LNCaP clone FGC (cell line): ENCODE measurements around the gene ALDH1A1.

Source experiments
- DNase-seq: peaks from one replicate; pipeline ENCODE4 v3.0.0-alpha.2; 2011; ENCODE audit warnings: low read depth
- H3K4me3 ChIP-seq: 2 replicates; pipeline ENCODE4 v1.5.1; 2011; ENCODE audit warnings: mild to moderate bottlenecking, low read depth, low read length, control low read depth
- TF ChIP-seq, protein P1 (sequence below): IDR thresholded peaks from 2 replicates; pipeline ENCODE4 v1.5.1; 2012; ENCODE audit warnings: mild to moderate bottlenecking; ENCODE audit not compliant: control insufficient read depth, insufficient read depth; ENCODE audit errors: extremely low read depth

Gene ALDH1A1

GRCh38 chr9:72951520-72952380, 1.1 kb downstream of the ALDH1A1 start:
- TF ChIP-seq, protein P1, sequence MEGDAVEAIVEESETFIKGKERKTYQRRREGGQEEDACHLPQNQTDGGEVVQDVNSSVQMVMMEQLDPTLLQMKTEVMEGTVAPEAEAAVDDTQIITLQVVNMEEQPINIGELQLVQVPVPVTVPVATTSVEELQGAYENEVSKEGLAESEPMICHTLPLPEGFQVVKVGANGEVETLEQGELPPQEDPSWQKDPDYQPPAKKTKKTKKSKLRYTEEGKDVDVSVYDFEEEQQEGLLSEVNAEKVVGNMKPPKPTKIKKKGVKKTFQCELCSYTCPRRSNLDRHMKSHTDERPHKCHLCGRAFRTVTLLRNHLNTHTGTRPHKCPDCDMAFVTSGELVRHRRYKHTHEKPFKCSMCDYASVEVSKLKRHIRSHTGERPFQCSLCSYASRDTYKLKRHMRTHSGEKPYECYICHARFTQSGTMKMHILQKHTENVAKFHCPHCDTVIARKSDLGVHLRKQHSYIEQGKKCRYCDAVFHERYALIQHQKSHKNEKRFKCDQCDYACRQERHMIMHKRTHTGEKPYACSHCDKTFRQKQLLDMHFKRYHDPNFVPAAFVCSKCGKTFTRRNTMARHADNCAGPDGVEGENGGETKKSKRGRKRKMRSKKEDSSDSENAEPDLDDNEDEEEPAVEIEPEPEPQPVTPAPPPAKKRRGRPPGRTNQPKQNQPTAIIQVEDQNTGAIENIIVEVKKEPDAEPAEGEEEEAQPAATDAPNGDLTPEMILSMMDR = no peak
- DNase-seq = no peak
- no peak overlapping the region for H3K4me3 ChIP-seq

DNA sequence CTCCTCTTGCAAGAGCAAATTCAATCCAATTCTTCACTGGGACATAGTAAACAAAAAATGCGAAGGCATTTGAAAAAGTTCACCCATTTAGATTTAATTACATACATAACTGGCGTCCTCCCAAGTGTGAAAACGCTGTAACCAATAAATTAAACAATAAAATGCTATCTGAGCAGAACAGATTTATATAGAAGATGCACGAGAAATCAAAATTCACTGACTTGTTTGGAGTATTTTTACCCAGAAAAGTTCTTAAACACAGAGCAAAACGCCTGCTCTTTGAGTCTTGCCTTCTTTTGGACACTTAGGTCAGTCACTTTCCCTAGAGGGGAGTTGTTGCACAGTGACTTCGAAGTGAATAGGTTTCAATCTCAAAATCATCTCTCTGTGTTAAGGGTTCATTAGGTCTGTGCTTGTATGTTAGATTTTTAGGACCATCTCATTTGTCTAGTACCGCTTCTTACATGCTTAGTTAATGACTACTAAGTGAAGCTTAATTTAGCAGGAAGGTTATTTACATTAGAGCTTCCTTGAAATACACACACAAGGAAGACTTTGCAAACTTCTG, 1.9 kb downstream of the ALDH1A1 start:
- no peak overlapping the region for H3K4me3 ChIP-seq
- DNase-seq = no peak
- TF ChIP-seq, protein P1 = no peak

GRCh38 chr9:72949918-72950325, 2.9 kb downstream of the ALDH1A1 start:
- no peak overlapping the region for H3K4me3 ChIP-seq
- TF ChIP-seq, protein P1 = no peak
- no peak for DNase-seq

- no peak for DNase-seq
- no peak overlapping the region for H3K4me3 ChIP-seq
- TF ChIP-seq, protein P1 = no peak
Observed at GRCh38 chr9:72949244-72949582, 3.6 kb downstream of the ALDH1A1 start.

- DNase-seq = no peak
- TF ChIP-seq, protein P1 = no peak
- H3K4me3 ChIP-seq = no peak overlapping the region
Observed at GRCh38 chr9:72948575-72949243, 4.1 kb downstream of the ALDH1A1 start.

- H3K4me3 ChIP-seq = no peak overlapping the region
- TF ChIP-seq, protein P1 = no peak
- DNase-seq = no peak
Observed at GRCh38 chr9:72947984-72948465, 4.8 kb downstream of the ALDH1A1 start.
